ENCODE measurements around the gene ELF1.

Gene ELF1

DNA sequence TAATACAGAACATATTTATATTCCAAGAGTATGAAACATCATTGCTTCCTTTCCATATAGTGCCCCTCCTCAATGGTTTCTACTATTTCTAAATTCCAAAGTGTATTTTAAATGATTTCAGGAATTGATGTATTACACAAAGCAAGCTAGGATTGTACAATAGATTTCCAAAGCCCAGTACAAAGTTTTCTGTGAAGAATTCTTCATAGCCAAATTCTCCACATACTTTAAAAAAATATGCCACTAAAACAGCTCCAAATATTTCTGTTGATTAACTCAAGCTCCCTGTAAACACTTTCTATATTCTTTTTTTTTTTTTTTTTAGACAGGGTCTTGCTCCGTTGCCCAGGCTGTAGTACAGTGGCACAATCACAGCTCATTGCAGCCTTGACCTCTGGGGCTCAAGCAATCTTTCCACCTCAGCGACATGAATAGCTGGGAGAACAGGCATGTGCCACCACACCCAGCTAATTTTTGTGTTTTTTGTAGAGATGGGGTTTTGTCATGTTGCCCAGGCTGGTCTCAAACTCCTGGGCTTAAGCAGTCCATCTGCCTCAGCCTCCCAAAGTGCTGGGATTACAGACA lies 50.6 kb downstream of the ELF1 start:
- no peak overlapping the region for H3K27ac ChIP-seq (ENCODE audit: low read depth, low read length)
- H3K9ac ChIP-seq (ENCODE audit: low read length) = no peak overlapping the region
- H3K4me3 ChIP-seq (ENCODE audit: low read length) = no peak overlapping the region
- H3K4me1 ChIP-seq (ENCODE audit: control insufficient read depth, insufficient read depth, low read length) = peaks cover 6% of the 10 kb centered on the region
- H3K36me3 ChIP-seq (ENCODE audit: control insufficient read depth, insufficient read depth, low read length) = no peaks in the 10 kb centered on the region
- no peaks in the 10 kb centered on the region for H3K27me3 ChIP-seq (ENCODE audit: control insufficient read depth, insufficient read depth, low read length)

GRCh38 chr13:40966298-40966697 lies 52.8 kb downstream of the ELF1 start:
- peaks cover 6% of the 10 kb centered on the region for H3K4me1 ChIP-seq (ENCODE audit: control insufficient read depth, insufficient read depth, low read length)
- no peak overlapping the region for H3K27ac ChIP-seq (ENCODE audit: low read depth, low read length)
- H3K27me3 ChIP-seq (ENCODE audit: control insufficient read depth, insufficient read depth, low read length) = no peaks in the 10 kb centered on the region
- no peak overlapping the region for H3K9ac ChIP-seq (ENCODE audit: low read length)
- H3K36me3 ChIP-seq (ENCODE audit: control insufficient read depth, insufficient read depth, low read length) = no peaks in the 10 kb centered on the region
- H3K4me3 ChIP-seq (ENCODE audit: low read length) = no peak overlapping the region

GRCh38 chr13:40963927-40964326 lies 55.2 kb downstream of the ELF1 start:
- Histone ChIP-seq H3K9ac (ENCODE audit: low read length) (no peak overlapping the region), H3K4me1 (ENCODE audit: control insufficient read depth, insufficient read depth, low read length) (no peaks in the 10 kb centered on the region), H3K27me3 (ENCODE audit: control insufficient read depth, insufficient read depth, low read length) (no peaks in the 10 kb centered on the region), H3K27ac (ENCODE audit: low read depth, low read length) (no peak overlapping the region), H3K36me3 (ENCODE audit: control insufficient read depth, insufficient read depth, low read length) (no peaks in the 10 kb centered on the region), H3K4me3 (ENCODE audit: low read length) (no peak overlapping the region)

DNA sequence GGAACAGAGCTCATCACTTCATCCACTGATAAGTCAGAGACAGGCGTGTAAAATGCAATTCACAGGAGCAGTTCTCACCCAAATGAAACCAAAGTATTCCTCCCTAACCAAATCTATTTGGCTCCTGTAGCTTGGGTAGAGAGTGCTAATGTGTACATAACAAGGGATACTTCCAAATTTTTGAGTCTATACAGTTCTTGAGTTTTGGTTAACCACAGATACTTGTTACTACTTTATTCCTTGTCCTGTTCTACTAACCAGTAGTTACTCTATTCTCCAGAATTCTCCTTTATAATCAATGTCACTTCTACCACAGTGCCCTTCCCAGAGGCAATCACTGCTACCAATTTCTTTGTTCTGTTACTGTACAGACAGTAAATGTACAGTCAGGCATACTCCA lies 57.3 kb downstream of the ELF1 start:
- Histone ChIP-seq H3K27ac (ENCODE audit: low read depth, low read length) (no peak overlapping the region), H3K36me3 (ENCODE audit: control insufficient read depth, insufficient read depth, low read length) (peaks cover 4% of the 10 kb centered on the region), H3K27me3 (ENCODE audit: control insufficient read depth, insufficient read depth, low read length) (no peaks in the 10 kb centered on the region), H3K4me1 (ENCODE audit: control insufficient read depth, insufficient read depth, low read length) (no peaks in the 10 kb centered on the region), H3K9ac (ENCODE audit: low read length) (no peak overlapping the region), H3K4me3 (ENCODE audit: low read length) (no peak overlapping the region)

GRCh38 chr13:40961214-40961613 lies 57.9 kb downstream of the ELF1 start:
- H3K9ac ChIP-seq (ENCODE audit: low read length) = no peak overlapping the region
- H3K27ac ChIP-seq (ENCODE audit: low read depth, low read length) = no peak overlapping the region
- H3K36me3 ChIP-seq (ENCODE audit: control insufficient read depth, insufficient read depth, low read length) = peaks cover 4% of the 10 kb centered on the region
- no peaks in the 10 kb centered on the region for H3K4me1 ChIP-seq (ENCODE audit: control insufficient read depth, insufficient read depth, low read length)
- H3K27me3 ChIP-seq (ENCODE audit: control insufficient read depth, insufficient read depth, low read length) = no peaks in the 10 kb centered on the region
- H3K4me3 ChIP-seq (ENCODE audit: low read length) = no peak overlapping the region

DNA sequence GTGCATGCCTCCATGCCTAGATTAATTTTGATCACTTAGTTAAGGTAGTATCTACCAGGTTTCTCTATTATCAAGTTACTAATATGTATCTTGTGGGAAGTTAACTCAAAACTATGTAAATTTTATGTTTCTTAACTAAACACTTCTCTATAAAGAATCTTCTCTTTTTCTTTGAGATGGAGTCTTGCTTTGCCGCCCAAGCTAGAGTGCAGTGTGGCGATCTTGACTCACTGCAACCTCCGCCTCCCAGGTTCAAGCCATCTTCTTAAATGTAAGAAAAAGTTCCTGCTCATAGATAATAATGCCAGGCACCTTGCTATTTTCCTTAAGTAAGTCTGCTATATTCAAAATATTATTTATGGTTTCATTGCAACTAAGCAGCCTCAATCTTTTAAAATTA lies 58.4 kb downstream of the ELF1 start:
- H3K27me3 ChIP-seq (ENCODE audit: control insufficient read depth, insufficient read depth, low read length) = no peaks in the 10 kb centered on the region
- no peak overlapping the region for H3K4me3 ChIP-seq (ENCODE audit: low read length)
- H3K4me1 ChIP-seq (ENCODE audit: control insufficient read depth, insufficient read depth, low read length) = no peaks in the 10 kb centered on the region
- H3K27ac ChIP-seq (ENCODE audit: low read depth, low read length) = no peak overlapping the region
- peaks cover 4% of the 10 kb centered on the region for H3K36me3 ChIP-seq (ENCODE audit: control insufficient read depth, insufficient read depth, low read length)
- H3K9ac ChIP-seq (ENCODE audit: low read length) = no peak overlapping the region

DNA sequence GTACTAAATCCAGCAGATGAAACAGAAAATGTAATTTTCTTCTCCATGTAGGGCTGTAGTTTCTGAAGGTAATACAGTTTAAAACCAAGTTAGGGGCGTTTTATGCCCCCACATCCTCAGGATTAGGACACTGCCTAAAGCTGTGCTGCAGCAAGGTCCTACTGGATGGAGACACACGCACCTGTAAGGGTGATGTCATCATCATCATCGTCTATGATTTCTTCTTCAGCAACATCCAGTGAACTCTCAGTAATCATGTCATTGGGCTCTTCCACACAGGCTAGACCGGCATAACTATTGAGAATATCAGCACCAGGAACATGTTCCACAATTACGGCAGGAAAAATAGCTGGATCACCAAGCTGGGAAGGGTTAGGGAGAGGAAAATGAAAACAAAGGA lies 60.5 kb downstream of the ELF1 start:
- no peak overlapping the region for H3K9ac ChIP-seq (ENCODE audit: low read length)
- no peak overlapping the region for H3K27ac ChIP-seq (ENCODE audit: low read depth, low read length)
- no peaks in the 10 kb centered on the region for H3K4me1 ChIP-seq (ENCODE audit: control insufficient read depth, insufficient read depth, low read length)
- no peak overlapping the region for H3K4me3 ChIP-seq (ENCODE audit: low read length)
- H3K27me3 ChIP-seq (ENCODE audit: control insufficient read depth, insufficient read depth, low read length) = no peaks in the 10 kb centered on the region
- H3K36me3 ChIP-seq (ENCODE audit: control insufficient read depth, insufficient read depth, low read length) = peaks cover 4% of the 10 kb centered on the region

GRCh38 chr13:40946485-40946884 lies 72.6 kb downstream of the ELF1 start:
- Histone ChIP-seq H3K9ac (ENCODE audit: low read length) (no peak overlapping the region), H3K27ac (ENCODE audit: low read depth, low read length) (no peak overlapping the region), H3K4me3 (ENCODE audit: low read length) (no peak overlapping the region), H3K27me3 (ENCODE audit: control insufficient read depth, insufficient read depth, low read length) (no peaks in the 10 kb centered on the region), H3K4me1 (ENCODE audit: control insufficient read depth, insufficient read depth, low read length) (no peaks in the 10 kb centered on the region), H3K36me3 (ENCODE audit: control insufficient read depth, insufficient read depth, low read length) (peaks cover 15% of the 10 kb centered on the region)

DNA sequence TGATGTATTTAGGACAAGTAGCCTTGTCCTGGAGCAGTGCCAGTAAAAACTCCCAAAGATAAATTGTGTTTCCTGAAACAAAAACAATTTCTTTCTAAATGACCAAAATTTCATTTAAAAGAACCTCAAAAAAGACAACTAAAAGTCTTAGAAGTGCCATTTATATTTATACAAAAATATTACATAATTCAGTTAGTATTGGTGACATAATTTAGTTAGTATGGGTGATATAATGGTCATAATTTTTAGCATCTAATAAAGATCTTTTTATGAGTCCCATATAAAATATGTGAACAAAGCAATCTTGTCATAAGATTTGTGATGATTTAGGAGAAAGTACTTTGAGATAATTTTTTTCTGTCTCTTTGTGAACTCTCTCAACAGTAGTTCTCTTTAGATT lies 76.0 kb downstream of the ELF1 start:
- no peaks in the 10 kb centered on the region for H3K27me3 ChIP-seq (ENCODE audit: control insufficient read depth, insufficient read depth, low read length)
- no peak overlapping the region for H3K9ac ChIP-seq (ENCODE audit: low read length)
- H3K36me3 ChIP-seq (ENCODE audit: control insufficient read depth, insufficient read depth, low read length) = peaks cover 13% of the 10 kb centered on the region
- H3K27ac ChIP-seq (ENCODE audit: low read depth, low read length) = no peak overlapping the region
- H3K4me3 ChIP-seq (ENCODE audit: low read length) = no peak overlapping the region
- no peaks in the 10 kb centered on the region for H3K4me1 ChIP-seq (ENCODE audit: control insufficient read depth, insufficient read depth, low read length)

- Histone ChIP-seq H3K4me1 (ENCODE audit: control insufficient read depth, insufficient read depth, low read length) (no peaks in the 10 kb centered on the region), H3K27me3 (ENCODE audit: control insufficient read depth, insufficient read depth, low read length) (no peaks in the 10 kb centered on the region), H3K4me3 (ENCODE audit: low read length) (no peak overlapping the region), H3K9ac (ENCODE audit: low read length) (no peak overlapping the region), H3K36me3 (ENCODE audit: control insufficient read depth, insufficient read depth, low read length) (peaks cover 11% of the 10 kb centered on the region), H3K27ac (ENCODE audit: low read depth, low read length) (no peak overlapping the region)
Measured at GRCh38 chr13:40941581-40941980, 77.5 kb downstream of the ELF1 start.

DNA sequence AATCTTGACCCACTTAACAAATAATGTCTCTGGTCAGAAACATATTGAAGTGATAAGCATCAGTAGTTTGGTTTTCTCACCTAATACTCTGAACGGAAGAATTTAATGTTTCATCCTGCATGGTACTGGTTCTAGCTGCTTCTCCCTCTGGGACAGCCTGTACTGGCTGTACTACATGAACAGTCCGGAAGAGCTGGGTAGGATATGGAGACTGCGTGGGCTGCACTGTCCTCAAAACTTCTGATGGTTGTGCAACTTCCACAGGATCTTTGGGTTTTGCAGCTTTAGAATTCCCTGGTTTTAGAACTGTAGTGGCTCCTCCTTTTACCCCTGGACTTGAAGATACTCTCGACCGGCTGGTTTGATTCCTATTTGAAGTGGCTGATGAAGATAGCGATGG lies 78.3 kb downstream of the ELF1 start:
- H3K27me3 ChIP-seq (ENCODE audit: control insufficient read depth, insufficient read depth, low read length) = no peaks in the 10 kb centered on the region
- peaks cover 11% of the 10 kb centered on the region for H3K36me3 ChIP-seq (ENCODE audit: control insufficient read depth, insufficient read depth, low read length)
- H3K9ac ChIP-seq (ENCODE audit: low read length) = no peak overlapping the region
- H3K4me3 ChIP-seq (ENCODE audit: low read length) = no peak overlapping the region
- no peak overlapping the region for H3K27ac ChIP-seq (ENCODE audit: low read depth, low read length)
- H3K4me1 ChIP-seq (ENCODE audit: control insufficient read depth, insufficient read depth, low read length) = no peaks in the 10 kb centered on the region

DNA sequence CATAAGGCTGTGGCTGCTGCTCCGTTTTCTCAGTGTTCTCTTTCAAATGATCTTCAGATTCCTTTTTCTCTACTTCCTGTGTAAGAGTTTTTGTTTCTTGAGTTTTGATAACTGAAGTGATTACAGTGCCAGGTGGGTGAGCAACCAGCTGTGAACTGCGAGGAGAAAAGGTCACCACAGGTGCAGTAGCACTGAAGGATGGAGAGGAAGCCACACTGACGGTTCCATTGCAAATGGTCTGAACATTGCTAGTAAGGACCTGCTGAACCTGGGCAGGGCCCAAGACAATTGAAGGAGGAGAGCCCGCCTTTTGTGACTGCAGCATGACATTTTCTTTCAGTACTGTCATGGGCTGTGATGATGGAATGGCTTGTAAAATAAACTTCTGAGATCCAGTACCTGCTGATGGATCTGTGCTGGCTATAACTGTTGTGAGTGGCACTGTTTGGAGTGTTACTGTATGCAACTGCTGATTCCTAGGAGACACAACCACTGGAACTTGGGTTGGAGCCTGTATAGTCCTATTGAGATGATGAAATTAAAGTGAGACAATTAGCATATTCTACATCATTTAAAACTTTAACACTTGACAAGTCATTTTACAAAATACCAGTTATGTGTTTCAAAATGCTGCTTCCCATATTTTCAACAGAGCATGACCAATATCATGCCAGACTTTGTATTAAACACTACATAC lies 85.5 kb downstream of the ELF1 start:
- no peaks in the 10 kb centered on the region for H3K27me3 ChIP-seq (ENCODE audit: control insufficient read depth, insufficient read depth, low read length)
- H3K27ac ChIP-seq (ENCODE audit: low read depth, low read length) = no peak overlapping the region
- no peak overlapping the region for H3K4me3 ChIP-seq (ENCODE audit: low read length)
- no peak overlapping the region for H3K9ac ChIP-seq (ENCODE audit: low read length)
- H3K36me3 ChIP-seq (ENCODE audit: control insufficient read depth, insufficient read depth, low read length) = peaks cover 5% of the 10 kb centered on the region
- no peaks in the 10 kb centered on the region for H3K4me1 ChIP-seq (ENCODE audit: control insufficient read depth, insufficient read depth, low read length)

DNA sequence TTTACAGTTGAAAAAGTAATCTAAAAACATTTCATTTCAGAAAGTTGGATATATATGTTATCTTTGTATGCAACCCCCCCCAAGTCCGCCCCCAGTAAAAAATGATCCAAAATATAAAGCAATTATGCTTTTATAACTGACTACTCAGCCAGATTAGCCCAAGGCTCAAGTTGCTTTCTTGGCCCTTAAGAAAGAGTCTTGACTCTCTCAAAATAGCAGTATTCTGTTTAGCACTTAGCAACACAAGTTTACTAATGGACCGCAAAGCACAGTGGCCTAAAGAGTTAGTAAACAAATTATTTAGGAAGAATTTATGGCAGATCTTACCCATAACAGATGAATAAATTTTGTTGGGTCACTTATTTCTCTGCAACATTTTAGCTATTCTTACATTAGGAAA lies 86.9 kb downstream of the ELF1 start:
- H3K4me1 ChIP-seq (ENCODE audit: control insufficient read depth, insufficient read depth, low read length) = no peaks in the 10 kb centered on the region
- H3K9ac ChIP-seq (ENCODE audit: low read length) = no peak overlapping the region
- peaks cover 5% of the 10 kb centered on the region for H3K36me3 ChIP-seq (ENCODE audit: control insufficient read depth, insufficient read depth, low read length)
- H3K4me3 ChIP-seq (ENCODE audit: low read length) = no peak overlapping the region
- no peak overlapping the region for H3K27ac ChIP-seq (ENCODE audit: low read depth, low read length)
- no peaks in the 10 kb centered on the region for H3K27me3 ChIP-seq (ENCODE audit: control insufficient read depth, insufficient read depth, low read length)

Data from rectal smooth muscle tissue (tissue), 1 donor.